Erythroblast (primary cell): ENCODE data around the gene MAP3K9.

Experiments
- GATA1 ChIP-seq: IDR thresholded peaks from 2 replicates; pipeline ENCODE4 v1.6.1; 2011; ENCODE audit warnings: low read depth, mild to moderate bottlenecking, control low read depth, low read length, moderate library complexity
- POLR2A ChIP-seq: IDR thresholded peaks from 2 replicates; pipeline ENCODE4 v1.6.1; 2011; ENCODE audit warnings: mild to moderate bottlenecking, low read length

GRCh38 chr14:70726651-70727375 is 82.5 kb downstream of the MAP3K9 start:
- TF ChIP-seq POLR2A: no peak
- no peak for TF ChIP-seq GATA1
